ENCODE results near the gene FCMR.

Gene FCMR

DNA sequence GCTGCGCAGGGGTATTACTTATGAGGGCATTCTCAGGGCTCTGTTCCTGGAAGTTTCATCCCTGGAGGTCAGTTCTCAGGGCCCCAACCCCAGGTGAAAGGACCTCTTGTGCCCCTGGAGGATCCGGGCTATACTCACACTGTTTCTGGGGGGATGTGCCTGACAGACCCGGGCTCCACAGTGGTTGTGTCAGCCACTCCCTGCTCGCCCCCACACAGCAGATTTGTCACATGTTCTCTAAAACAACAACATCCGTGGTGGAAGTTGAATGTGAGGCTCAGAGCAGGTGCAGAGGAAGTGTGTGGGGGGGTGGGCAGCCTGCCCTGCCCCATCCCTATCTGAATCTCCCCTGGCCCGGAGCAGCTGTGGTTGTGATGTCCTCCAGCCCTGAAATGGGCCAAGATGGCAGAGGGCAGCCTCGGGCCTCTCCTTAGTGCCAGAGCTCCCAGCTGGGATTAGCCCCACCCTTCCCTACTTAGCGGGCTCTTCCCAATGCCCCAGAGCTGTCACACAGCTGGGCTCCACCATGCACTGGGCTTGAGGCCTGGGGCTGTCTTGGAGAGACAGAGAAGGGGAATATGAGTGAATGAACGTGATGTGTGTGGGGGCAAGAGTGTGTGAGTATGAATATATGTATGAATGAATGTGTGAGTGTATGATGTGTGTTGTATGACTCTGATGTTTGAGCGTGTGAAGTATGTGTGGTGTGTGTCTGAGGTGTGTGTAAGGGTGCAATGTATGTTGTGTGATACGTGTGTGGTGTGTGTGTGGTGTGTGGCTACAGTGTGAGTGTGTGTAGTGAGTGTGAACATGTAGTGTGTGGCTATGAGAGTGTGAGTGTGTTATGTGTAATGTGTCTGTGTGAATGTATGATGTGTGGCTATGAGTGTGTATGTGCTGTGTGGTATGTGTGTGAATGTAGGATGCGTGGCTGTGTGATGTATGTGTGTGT lies 1.5 kb upstream of the FCMR start:
- peak; percentile 79 for DNase-seq

DNA sequence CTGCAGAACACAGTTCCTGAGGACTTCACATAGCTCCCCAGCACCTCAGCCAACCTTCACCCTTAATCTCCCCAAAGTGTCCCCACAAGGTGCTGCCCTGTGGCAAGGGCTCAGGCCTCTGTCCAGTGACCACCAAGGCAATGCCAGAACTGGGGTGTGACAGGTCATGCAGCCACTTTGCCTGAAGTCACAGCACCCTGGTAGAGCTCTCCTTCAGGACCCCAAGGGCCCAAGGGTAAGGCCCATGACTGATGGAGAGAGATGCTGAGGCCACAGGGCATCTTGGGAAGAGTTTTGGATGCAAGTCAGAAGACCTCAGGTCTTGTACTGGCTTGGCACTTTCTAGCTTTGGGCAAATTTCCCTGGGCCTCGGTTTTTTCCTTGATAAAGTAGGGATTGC lies 783 bp upstream of the FCMR start:
- no peak for DNase-seq

DNA sequence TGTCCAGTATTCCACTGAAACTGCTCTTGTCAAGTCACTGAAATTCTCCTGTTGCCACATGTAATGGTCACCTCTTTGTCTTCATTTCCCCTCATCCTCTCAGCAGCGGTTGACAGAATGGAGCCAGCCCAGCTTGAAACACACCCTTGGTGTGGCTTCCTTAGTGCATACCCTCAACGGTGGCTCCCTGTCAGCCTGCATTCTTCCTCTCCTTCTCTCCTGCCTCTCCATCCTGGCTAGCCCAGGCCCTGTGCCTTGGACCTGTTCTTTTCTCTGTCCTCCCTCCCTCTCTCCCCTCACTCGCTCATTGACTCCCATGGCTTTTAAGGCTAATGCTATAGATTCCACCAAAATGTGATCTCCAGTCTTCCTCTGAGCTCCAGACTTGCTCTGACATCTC lies 3.7 kb downstream of the FCMR start:
- no peak for DNase-seq

DNA sequence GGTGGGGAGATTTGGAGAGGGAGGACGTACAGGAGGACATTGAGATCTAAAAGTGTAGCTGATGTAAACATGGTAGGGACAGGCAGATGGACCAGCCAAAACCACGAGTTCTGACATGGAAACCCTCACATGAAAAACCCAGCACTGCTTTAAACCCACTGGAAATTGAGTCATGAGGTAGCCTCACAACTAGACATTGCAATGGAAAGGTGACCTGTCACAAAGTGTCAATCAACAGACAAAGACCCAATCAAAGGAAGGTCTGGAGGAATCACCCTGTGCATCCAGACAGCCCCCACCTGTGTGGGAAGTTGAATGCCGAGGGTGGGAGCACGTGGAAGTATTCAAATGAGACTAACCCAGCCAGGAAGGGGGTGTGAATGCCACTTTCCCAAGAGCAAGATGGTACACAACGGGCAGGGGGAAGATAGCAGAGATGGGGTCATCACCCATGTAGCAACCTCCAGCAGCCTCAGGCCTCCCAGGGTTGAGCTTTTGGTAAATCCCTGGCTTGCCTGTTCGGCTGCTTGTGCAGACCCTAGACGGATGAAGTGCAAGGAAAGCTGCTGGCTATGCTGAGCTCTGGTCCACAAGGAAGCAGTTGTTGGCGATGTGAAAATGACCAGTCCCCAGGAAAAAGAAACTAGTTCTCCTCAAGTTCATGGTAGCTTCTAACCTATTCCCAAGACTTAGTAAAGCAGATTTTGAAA lies 5.6 kb downstream of the FCMR start:
- DNase-seq: no peak

DNA sequence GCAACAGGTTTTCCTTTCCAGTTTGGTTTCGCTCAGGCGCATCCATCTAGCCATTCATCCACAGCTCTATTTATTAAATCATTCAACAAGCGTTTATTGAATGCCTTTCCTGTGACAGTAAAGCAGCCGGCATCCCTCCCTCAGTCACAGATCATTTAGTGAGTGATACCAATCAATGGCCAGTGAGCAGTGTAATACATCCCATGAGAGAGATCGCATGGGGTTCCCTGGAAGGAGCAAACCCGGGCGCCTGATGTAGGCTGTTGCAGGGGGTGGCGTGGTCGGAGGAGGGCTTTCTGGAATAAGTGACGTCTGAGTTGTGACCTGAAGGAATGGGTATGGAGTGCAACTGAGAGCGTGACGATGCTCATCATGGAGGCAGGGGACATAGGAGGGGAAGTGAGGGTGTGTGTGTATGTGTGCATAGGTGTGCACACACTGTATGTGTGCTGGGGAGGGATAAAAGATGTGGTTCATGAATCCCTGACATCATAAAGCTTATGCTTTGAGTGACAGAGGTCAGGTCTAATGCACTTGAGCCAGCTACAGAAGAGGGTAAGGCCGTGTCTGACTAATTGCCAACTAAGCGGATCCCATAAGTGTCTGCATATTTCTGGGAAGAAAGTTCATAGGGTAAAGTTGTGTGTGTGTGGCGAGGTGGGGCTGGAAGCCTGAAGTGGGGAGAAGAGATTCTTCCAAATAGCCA lies 6.6 kb downstream of the FCMR start:
- DNase-seq: no peak

DNA sequence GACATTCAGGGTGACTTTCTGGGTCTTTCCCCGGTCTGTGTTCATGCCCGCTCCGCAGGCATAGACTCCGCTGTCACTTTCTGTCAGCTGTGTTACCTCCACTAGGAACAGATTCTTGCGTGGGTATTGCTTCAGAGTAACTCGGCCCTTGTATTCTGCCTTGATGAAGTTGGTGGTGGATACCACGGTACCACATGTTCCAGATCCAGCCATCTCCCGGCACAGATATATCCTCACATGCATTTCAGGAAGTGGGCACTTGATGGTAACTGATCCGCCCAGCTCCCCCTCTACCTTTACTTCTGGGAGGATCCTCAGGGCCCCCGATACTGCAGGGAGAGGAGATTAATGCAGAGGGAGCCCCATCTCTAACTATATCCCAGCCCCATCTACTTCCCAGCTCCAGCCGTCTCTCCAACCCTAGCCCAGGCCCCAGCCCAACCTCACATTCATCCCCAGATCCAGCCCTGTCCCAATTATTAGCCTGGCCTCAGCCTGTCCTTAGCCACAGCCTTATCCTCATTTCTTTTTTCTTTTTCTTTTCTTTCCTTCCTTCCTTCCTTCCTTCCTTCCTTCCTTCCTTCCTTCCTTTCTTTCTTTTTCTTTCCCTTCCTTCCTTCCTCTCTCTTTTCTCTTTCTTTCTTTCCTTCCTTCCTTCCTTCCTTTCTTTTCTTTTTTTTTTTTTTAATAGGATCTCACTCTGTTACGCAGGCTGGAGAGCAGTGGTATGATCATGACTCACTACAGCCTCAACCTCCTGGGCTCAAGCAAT lies 7.8 kb downstream of the FCMR start:
- no peak for DNase-seq

DNA sequence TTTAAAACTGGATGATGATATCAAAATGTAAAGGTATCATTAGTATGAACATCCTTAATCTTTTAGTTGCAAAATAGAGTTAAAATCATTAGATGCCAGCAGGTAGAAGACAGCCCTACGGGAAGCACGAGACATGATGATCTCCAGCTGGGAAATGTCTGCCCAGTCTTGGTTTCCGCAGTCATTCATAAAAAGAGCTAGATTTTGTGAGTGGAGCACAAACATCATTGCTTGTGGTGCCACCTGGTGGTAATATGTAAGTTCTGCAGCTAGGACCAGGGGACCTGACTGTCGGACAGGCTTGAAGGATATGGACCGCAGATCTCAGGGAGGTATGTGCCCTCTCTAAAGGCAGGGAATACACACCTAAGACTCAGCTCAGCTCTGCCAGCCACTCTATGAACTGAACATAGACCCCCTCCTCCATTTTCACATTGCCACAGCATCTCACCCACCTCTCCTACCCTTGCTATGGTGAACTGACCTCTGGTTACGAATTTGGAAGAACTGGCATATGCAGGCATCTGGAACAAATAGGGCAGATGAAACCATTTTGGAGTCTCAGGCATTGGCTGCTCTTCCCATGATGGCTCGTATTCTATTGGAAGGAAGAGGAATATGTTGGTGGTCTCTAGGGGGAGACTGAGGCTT lies 9.2 kb downstream of the FCMR start:
- DNase-seq: peak; percentile 78

DNA sequence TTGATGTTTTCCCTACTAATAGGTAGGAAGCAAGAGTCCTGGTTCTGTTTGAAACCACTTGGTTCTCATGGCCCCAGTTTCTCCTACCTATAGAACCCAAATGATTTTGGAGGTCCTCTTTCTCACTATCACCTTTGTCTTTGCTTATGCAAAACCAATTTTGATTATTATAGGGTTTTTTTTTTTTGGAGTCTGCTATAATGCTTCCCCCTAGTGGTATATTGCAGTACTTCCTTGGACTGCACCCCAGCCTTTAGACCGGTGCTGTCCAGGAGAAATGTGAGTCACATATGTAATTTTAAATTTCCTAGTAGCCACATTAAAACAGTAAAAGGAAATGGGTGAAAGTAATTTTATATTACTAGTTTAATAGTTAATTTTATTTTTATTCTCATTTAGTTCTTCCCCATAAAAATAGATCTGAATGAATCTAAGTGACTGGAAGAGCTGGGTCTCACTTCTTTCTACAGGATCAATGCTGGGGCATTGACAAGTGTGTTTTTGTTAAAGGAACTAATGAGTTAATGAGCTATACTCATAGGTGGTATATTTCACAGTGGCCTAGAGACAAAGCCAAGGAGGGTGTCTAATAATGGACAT lies 10.6 kb downstream of the FCMR start:
- peak; percentile 68 for DNase-seq

DNA sequence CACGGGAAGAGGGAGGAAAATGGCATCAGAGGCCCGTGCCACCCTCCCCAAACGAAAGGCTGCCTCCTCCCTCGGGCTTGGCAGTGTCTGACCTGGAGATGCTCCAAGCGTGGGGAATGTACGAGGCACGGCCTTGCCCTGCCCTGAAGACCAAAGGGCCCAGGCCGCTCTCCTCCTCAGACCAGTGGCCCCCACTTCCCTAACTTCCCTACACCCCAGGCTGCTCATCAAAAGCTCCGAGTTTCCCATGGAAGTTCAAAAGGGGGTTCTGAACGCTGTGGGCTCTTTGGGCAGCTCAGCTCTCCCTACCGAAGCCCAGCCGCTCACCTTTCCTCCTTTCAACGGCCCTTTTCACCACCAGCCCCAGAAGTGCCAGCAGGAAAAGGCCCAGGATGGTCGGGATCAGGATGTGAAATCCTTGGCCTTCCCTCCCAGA lies 11.8 kb downstream of the FCMR start:
- DNase-seq: no peak

DNA sequence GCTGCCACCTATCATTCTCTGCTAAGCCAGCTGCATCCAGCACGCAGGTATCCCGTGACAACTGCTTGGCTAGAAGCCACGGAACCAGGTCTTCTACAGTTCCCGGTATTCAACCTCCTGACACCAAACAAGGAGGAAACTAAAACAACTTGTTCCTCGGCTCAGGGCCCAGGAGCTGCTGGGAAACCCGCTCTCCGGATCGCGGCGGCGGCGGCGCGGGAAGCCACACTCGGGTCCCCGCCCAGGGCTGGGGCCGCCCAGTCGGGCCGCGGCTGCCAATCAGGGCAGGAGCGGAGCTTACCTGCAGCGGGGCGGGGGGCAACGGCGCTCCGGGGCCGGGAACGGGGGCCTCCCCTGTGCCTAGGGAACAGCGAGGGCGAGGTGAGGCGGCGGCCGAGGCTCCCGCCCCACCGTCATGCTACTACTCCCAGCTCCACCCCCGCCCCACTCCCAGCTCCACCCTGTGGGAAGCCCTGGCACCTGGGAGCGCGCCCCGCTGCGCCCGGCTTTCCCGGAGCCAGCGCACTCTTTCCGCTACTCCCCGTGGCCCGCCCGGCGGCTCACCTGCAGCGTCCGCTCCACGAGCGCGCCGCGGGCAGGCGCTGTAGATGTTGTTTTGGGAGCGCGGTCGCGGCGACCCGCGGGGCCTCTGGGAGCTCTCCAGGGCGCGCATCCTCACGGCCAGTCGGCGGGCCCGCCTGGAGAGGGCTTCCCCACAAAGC lies 12.4 kb downstream of the FCMR start:
- DNase-seq: peak; percentile 55

DNA sequence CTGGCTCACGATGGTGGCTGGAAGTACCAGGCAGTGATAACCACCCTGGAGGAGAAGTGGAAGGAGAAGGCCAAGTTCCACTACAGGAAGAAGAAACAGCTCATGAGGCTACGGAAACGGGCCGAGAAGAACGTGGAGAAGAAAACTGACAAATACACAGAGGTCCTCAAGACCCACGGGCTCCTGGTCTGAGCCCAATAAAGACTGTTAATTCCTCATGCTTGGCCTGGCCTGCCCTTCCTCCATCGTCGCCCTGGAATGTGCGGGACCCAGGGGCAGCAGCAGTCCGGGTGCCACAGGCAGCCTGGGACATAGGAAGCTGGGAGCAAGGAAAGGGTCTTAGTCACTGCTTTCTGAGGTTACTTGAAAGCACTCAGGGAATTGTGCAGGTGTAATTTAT lies 13.7 kb downstream of the FCMR start:
- no peak for DNase-seq

DNA sequence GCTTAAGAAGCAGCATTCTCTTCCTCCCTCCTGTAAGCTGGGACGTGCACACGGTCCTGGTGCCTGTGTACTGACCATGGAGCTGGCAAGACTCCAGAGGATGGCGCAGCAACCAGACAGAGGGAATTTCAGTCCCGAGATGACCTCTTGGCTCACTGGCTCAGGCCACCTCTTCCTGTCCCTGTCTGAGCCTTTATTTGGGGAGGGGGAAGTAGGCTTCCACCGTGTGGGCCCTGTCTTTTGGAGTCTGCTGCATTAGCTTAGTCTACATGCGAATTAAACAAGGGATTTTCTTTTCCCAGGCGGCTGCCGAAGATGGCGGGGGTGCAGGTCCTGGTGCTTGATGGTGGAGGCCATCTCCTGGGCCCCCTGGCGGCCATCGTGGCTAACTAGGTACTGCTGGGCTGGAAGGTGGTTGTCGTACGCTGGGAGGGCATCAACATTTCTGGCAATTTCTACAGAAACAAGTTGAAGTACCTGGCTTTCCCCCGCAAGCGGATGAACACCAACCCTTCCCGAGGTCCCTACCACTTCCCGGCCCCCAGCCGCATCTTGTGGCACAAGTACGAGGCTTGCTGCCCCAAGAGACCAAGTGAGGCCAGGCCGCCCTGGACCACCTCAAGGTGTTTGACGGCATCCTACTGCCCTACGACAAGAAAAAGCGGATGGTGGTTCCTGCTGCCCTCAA lies 14.3 kb downstream of the FCMR start:
- DNase-seq: no peak

DNA sequence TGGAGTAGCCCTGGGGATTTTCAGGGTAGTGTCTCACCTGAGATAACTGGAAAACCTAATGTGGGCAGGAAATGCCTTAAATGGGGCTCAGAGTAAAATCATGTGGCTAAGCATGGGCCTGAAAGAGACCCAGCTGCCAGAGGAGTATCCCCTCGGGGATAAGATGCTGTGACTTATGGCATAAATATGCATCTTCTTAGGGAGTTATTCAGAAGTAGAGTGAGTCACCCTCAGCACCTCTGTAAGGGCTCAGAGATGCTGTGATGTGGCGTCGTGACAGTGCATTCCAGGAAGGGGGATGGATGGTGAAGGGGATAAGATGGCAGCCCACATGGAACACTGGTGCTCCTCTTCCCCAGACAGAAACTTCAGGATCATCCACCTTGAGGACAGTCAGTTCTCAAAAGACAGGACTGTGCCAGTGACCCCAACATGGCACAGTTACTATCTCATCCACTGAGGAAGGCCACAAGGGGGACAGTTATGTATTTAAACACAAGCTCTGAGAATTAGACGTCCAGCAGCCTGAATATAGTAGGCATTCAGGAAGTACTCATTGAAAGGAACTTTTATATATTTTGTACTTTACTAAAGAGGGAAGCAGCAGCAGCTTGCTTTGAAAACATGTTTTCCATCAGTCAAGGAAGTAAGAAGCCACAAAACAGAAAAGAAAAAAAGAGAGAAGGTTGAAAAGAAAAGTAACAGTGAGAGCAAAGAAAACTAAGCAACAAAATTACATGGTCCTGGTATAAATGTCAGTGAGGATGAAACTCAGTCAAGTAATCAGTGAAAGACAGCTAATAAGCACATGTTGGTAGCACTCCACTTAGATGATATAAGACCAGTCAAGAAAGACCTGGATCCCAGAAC lies 16.2 kb downstream of the FCMR start:
- DNase-seq: peak; percentile 11

DNA sequence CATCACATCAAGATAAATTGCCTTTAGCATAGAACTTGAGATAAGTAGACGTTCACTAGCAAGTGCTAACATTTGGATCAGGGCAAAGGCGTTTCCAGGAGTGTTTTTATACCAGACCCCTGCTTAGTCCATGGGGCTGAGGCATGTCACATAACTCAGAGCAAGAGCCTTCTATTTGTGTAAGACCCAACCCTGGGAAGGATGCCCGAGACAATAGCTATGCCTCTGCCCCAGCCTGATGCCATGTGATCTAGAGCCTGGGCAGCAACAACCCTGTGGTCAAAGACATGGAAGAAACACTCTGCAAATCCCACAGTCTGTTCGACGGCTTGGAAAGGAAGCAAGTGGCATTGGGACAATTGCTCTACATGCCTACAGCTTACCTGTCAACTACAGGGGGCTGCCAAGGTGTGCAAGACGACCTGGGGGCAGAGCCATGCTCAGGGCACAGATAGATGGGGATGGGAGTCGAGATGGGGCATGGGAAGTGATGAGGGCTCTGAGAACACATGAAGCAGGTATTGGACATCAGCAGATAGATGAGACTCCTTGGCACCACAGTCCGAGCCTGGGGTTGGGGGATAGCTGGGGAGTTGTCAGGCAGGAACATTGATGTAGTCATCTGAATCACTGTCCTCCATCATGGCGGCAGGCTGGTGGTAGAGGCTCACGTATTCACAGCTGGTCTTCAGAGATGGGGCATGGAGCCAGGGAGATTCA lies 17.2 kb downstream of the FCMR start:
- no peak for DNase-seq

DNA sequence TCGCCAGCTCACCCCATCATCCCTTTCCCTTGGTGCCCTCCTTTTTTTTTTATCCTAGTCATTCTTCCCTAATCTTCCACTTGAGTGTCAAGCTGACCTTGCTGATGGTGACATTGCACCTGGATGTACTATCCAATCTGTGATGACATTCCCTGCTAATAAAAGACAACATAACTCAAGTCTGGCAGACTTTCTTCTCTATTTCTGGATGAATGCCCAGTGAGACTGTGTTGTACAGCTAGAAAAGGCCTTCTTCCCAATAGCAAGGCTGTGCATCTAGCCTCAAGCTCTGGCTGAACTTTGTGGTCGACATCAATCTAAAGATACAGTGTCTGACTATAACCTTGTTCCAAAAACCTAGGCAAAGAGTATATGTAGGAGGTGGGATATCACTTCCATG lies 18.1 kb downstream of the FCMR start:
- no peak for DNase-seq

DNA sequence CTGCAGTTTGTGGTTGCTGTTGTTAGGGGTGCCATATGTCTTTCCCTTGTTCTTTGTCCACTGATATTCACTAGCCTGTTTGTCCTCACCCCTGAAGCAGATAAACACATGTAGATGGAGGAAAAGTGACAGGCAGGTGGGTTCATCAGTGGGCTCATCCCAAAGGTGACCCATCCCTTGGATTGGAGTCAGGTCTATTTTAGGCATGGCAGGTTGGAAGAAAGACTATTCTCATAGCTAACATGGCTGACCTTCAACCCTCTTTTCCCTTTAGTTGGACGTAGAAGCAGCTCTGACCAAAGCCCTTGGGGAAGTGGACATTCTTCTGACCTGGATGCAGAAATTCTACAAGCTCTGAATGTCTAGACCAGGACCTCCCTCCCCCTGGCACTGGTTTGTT lies 19.0 kb downstream of the FCMR start:
- no peak for DNase-seq

DNA sequence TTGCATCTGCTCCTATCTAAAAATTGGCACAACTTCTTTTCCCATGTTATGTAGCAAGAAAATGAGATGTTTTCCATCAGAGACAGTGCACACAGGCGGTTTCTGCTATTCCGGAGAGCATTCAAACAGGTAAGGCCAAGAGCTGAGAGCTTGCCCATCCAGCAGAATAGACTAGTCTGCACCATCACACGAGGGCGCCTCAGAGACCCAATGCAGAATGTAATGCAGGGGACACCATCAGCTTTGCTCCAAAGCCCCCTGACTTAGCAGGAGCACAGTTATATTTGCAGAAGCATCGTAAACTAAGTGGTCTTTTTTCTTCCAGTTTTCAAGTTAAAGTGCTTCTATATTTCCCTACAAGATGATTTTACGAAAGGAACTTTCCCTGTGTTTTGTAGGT lies 19.8 kb downstream of the FCMR start:
- DNase-seq: no peak

DNA sequence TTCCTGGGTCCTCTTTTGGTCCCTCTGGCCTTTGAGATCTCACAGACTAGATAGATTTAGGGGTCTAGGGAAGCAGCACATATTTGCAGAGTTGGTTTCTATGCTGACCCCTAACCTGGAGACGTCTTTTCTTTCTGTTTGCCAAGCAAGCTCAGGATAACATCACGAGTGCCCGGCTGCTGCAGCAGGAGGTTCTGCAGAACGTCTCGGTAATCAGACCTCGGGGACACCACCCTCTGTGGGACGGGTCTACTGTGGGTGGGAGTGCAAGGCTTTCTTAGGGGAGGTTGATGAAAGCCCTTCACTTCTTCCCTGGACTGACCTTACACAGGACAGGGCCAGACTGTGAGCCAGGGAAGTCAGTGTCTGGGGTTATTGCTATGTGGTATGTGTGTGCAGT lies 21.6 kb downstream of the FCMR start:
- no peak for DNase-seq

DNA sequence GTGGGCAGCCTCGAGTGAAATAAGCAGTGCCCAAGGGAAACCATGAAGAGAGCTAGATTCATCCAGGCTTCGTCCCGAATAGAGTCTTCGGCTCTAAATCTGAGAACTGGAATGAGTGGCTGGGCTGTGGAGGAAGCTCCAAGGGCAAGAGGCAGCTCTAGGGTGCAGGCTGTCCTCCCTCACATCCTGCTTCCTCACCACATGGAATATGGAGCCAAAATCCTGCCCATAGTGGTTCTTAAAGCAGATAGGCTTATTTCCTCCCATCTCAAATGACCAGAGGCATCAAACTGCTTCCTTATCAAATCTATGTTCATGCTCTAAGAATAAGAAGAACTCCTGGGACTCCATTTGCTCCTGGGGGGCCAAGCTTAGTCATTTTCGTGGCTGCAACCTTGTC lies 22.0 kb downstream of the FCMR start:
- no peak for DNase-seq

Measured in CD4-positive, alpha-beta T cell treated with Interleukin-21 for 1 hour (primary cell).